ENCODE measurements around the gene CTNND2. TPM values are rescaled to one million over a fixed set of nuclear protein-coding genes. Genes with fewer than 3 reads are reported as not detected.

Gene CTNND2
- total and polyA plus RNA-seq, 5 experiments from 2014 or later = not detected

DNA sequence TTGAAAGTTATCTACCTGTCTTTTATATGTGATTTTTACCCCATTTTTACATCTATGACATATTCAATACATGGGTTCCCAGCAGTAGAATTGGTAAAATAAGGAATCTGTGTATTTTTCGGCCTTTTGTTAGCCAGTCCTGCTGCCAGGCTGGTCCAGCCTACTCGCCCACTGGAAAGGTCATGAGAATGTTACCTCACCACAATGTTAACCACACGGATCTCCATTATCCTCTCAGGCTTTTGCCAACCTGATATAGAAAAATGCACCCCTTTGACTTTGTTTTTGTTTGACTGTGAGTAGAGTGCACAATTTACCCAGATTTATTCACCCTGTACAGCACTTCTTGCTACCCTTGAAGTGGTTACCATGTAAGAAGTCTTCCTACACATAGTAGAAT lies 167.2 kb downstream of the CTNND2 start:
- Mint-ChIP-seq H3K4me3 (no peak overlapping the region), H3K27me3 (peaks cover 0 to 3% (median 0%) of the 10 kb centered on the region in 5 donors), H3K36me3 (no peaks in the 10 kb centered on the region), H3K9me3 (peaks cover 0 to 19% (median 4%) of the 10 kb centered on the region in 9 donors), H3K27ac (no peak overlapping the region), H3K4me1 (no peaks in the 10 kb centered on the region)
- ATAC-seq (no peak), DNase-seq (no peak)
- POLR2A ChIA-PET = no interaction called here

GRCh38 chr5:11734369-11734768 lies 169.9 kb downstream of the CTNND2 start:
- POLR2A ChIA-PET = no interaction called here
- no peaks in the 10 kb centered on the region for H3K4me1 Mint-ChIP-seq
- no peak for ATAC-seq

GRCh38 chr5:11733840-11734192 lies 170.4 kb downstream of the CTNND2 start:
- no peak for ATAC-seq
- DNase-seq = no peak
- Mint-ChIP-seq H3K9me3 (peaks cover 0 to 6% (median 2%) of the 10 kb centered on the region in 9 donors), H3K27ac (no peak overlapping the region), H3K4me1 (no peaks in the 10 kb centered on the region), H3K4me3 (no peak overlapping the region), H3K27me3 (peaks cover 0 to 3% (median 0%) of the 10 kb centered on the region in 5 donors), H3K36me3 (no peaks in the 10 kb centered on the region)
- POLR2A ChIA-PET = no interaction called here

More at GRCh38 chr5:11734369-11734768, 169.9 kb downstream of the CTNND2 start:
- H3K27ac Mint-ChIP-seq = no peak overlapping the region
- no peaks in the 10 kb centered on the region for H3K36me3 Mint-ChIP-seq
- peaks cover 0 to 11% (median 3%) of the 10 kb centered on the region in 9 donors for H3K9me3 Mint-ChIP-seq
- no peak for DNase-seq
- H3K27me3 Mint-ChIP-seq = peaks cover 0 to 3% (median 0%) of the 10 kb centered on the region in 5 donors
- no peak overlapping the region for H3K4me3 Mint-ChIP-seq

DNA sequence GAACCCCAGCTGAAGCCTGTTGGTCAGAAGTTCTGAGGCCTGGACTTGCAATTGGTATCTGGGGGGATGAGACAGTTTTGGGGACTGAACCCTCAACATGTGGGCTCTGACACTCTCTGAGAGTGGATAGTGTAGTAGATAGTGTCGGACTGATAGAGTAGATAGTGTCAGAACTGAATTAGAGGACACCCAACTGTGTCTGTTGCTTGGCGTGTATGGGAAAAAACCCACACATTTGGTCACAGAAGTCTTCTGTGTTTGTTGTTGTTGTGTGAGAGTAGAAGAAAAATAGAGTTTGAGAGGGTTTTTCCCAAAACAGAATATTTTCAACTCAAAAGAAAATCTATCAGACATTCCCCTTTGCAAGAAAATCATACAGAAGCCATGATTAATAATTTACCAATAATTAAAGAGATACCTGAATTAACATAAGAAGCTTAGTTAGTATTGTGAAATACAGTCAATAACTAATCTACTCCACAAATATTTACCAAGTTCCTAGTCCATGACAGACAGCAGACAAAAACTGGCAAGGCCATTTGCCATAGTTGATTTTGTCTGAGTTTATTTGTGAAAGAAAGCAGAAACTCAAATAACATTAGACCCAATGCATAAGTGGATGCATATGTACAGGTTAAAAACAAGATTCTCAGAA lies 170.9 kb downstream of the CTNND2 start:
- DNase-seq (no peak), ATAC-seq (no peak)
- no peak overlapping the region for H3K27ac Mint-ChIP-seq
- H3K4me1 Mint-ChIP-seq = no peaks in the 10 kb centered on the region
- H3K36me3 Mint-ChIP-seq = no peaks in the 10 kb centered on the region
- peaks cover 0 to 3% (median 0%) of the 10 kb centered on the region in 9 donors for H3K9me3 Mint-ChIP-seq
- no peak overlapping the region for H3K4me3 Mint-ChIP-seq
- POLR2A ChIA-PET = no interaction called here
- peaks cover 0 to 3% (median 0%) of the 10 kb centered on the region in 5 donors for H3K27me3 Mint-ChIP-seq

DNA sequence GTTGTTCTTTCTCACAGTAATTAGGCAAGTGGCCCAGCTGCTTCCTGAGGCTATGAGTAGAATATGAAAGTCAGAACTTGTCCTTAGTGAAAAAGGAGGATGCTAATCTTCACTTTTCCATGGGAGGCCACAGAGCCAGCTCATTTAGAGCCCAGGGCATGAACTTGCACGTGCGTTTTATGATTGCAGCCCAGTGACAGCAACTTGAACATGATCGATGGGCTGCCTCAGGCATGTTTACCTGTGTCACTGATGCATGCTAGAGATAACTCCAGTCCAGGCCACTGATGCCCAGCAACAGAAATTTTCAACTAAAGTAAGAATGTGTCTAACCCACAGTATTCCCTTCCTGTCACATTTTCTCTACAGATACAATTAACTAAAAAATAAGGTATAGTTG lies 179.3 kb downstream of the CTNND2 start:
- Mint-ChIP-seq H3K9me3 (peaks cover 0 to 2% (median 0%) of the 10 kb centered on the region in 9 donors), H3K27ac (no peak overlapping the region), H3K36me3 (no peaks in the 10 kb centered on the region), H3K27me3 (peaks cover 0 to 2% (median 0%) of the 10 kb centered on the region in 5 donors), H3K4me3 (no peak overlapping the region), H3K4me1 (no peaks in the 10 kb centered on the region)
- DNase-seq = no peak
- POLR2A ChIA-PET = no interaction called here
- no peak for ATAC-seq

DNA sequence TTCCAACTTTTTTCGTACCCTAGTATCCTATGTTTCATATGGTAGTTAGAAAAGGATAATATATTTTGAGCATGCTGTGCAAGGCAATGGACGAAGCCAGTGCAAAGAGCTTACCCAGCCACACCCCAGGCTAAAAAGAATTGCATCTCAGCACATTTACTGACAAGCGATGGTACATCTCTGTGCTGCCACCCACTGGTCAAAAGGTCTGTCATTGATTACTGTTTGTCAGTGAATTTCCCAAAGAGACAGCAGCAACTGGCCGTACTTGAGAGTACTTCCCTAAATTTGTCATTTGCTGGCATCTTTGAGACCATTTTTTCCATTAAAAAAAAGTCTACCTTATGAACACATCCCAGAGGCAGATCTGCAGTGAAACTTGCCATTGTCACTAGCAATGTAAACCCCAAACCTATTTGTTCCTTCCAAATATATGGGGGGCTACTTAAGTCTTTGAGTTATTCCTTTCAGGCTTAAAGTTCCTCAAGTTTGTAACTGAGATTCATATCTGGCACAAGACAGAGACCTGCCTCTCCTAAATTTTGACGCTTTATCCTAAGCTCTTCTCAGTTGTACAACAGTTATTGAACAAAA lies 184.3 kb downstream of the CTNND2 start:
- DNase-seq = no peak
- Mint-ChIP-seq H3K36me3 (no peaks in the 10 kb centered on the region), H3K27ac (no peak overlapping the region), H3K4me1 (no peaks in the 10 kb centered on the region), H3K9me3 (peaks cover 0 to 2% (median 0%) of the 10 kb centered on the region in 9 donors), H3K27me3 (no peaks in the 10 kb centered on the region), H3K4me3 (no peak overlapping the region)
- ATAC-seq = no peak
- POLR2A ChIA-PET = no interaction called here

DNA sequence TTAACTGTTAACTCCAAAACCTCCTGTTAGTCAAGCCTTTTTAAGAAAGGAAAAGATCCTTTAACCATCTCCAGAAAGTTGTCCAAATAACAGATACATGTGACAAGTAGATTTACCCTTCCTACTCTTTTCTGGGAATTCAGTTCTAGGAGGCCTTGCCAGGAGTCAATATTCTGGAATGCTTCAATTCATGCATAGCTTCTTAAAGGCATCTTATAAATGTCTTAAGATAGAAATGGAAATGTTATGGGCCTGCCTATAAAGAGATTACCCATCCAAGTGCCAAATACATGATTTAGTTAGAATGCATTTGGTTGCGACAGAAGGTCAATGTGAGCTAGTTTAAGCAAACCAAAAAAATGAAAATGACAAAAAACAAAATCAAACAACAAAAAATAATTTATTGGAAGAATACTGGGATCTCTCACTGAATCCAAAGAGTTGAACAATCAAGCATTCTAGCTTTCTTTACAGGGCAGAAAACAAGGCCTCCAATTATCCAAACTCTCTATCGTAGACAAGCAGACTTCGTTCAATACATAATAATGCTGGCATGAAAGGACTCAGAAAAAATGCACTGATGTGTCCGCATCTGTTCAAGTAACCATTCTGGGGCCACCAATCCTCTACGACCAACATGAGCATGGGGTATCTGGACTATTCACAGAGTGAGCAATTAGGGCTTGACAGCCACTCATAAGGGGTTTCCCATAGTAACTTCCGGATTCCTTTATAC lies 188.6 kb downstream of the CTNND2 start:
- H3K9me3 Mint-ChIP-seq = peaks cover 0 to 1% (median 0%) of the 10 kb centered on the region in 9 donors
- DNase-seq (no peak), ATAC-seq (no peak)
- H3K36me3 Mint-ChIP-seq = no peaks in the 10 kb centered on the region
- no peaks in the 10 kb centered on the region for H3K27me3 Mint-ChIP-seq
- H3K4me3 Mint-ChIP-seq = no peak overlapping the region
- H3K27ac Mint-ChIP-seq = no peak overlapping the region
- POLR2A ChIA-PET = no interaction called here
- H3K4me1 Mint-ChIP-seq = no peaks in the 10 kb centered on the region

- H3K36me3 Mint-ChIP-seq = no peaks in the 10 kb centered on the region
Observed at GRCh38 chr5:11711932-11712331, 192.3 kb downstream of the CTNND2 start.

DNA sequence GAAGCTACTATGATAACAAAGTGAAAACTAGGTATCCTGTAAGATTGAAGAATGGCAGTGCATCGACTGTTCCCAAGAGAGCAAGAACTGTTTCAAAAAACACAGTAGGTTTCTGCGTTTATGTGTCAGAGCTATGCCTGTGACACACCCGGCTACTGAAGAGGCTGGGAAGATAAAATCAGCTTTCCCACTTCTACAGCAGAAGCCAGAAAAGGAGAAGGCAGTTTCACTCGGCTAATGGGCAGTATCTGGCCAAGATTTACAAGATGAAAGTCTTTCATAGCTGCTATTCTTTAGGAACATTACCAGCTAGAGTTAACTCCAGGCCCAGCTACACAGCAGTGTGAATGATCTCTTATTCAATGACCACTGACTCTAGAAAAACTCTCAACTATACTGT lies 195.2 kb downstream of the CTNND2 start:
- ATAC-seq (no peak), DNase-seq (no peak)
- Mint-ChIP-seq H3K9me3 (peaks cover 0 to 1% (median 0%) of the 10 kb centered on the region in 9 donors), H3K4me1 (no peaks in the 10 kb centered on the region), H3K36me3 (no peaks in the 10 kb centered on the region), H3K27me3 (no peaks in the 10 kb centered on the region), H3K4me3 (no peak overlapping the region), H3K27ac (no peak overlapping the region)
- POLR2A ChIA-PET = no interaction called here

More at GRCh38 chr5:11711932-11712331, 192.3 kb downstream of the CTNND2 start:
- POLR2A ChIA-PET = no interaction called here
- Mint-ChIP-seq H3K4me3 (no peak overlapping the region), H3K4me1 (no peaks in the 10 kb centered on the region), H3K27ac (no peak overlapping the region), H3K27me3 (no peaks in the 10 kb centered on the region), H3K9me3 (peaks cover 0 to 3% (median 0%) of the 10 kb centered on the region in 9 donors)
- DNase-seq (no peak), ATAC-seq (no peak)

DNA sequence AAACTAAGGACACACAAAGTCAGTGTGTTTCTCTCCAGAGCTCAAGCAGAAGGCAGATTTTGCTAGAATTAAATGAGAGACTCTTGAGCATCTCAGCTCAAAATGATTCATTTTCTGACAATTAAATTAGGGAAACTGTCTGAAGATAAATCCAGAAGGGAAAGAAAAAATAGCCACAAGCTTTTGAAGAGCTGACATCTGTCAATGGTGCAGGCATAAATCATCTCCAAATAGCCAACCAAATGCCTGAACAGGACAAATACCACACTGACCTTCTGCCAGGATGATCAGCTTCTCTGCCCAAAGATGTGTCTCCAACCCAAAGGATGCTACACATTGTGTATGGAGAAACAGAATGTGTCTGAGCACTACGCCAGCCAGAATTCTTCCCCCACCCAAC lies 199.3 kb downstream of the CTNND2 start:
- ATAC-seq (no peak), DNase-seq (no peak)
- Mint-ChIP-seq H3K9me3 (no peaks in the 10 kb centered on the region), H3K4me1 (no peaks in the 10 kb centered on the region), H3K36me3 (no peaks in the 10 kb centered on the region), H3K4me3 (no peak overlapping the region), H3K27me3 (no peaks in the 10 kb centered on the region), H3K27ac (no peak overlapping the region)
- POLR2A ChIA-PET = no interaction called here

DNA sequence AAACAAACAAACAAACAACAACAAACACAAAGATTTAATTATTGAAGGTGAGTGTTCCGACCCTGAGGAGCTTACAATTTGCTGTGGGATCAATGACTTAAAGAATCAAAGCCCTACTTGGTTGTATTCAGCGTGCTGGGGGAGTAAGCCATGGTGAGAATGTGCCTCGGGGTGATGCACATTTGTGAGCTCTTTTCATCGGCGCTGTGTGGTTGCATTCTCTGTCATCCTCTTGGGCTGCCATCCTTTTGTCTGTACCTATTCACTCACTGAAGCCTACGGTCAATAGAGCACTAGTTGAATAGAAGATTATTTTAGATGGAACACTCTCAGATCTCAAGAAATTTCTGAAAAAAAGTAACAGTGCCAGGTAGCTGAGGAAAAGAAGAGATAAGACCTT lies 203.9 kb downstream of the CTNND2 start:
- POLR2A ChIA-PET = no interaction called here
- Mint-ChIP-seq H3K27ac (no peak overlapping the region), H3K9me3 (no peaks in the 10 kb centered on the region), H3K4me1 (no peaks in the 10 kb centered on the region), H3K36me3 (no peaks in the 10 kb centered on the region), H3K4me3 (no peak overlapping the region), H3K27me3 (no peaks in the 10 kb centered on the region)
- no peak for ATAC-seq
- DNase-seq = no peak

DNA sequence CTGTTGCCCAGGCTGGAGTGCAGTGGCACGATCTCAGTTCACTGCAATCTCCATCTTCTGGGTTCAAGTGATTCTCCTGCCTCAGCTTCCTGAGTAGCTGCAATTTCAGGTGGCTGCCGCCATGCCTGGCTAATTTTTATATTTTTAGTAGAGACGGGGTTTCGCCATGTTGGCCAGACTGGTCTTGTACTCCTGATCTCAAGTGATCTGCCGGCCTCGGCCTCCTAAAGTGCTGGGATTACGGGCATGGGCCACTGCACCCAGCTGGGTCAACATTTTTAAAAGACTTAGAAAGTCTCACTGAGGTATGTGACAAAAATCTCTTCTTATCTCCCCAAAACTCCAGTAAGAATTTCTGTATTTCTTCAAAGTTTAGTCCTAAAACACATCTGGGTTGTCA lies 211.6 kb downstream of the CTNND2 start:
- H3K27me3 Mint-ChIP-seq = no peaks in the 10 kb centered on the region
- POLR2A ChIA-PET = no interaction called here

GRCh38 chr5:11687498-11687897 lies 216.7 kb downstream of the CTNND2 start:
- no peak for DNase-seq
- POLR2A ChIA-PET = no interaction called here
- H3K27me3 Mint-ChIP-seq = no peaks in the 10 kb centered on the region
- peaks cover 0 to 4% (median 0%) of the 10 kb centered on the region in 9 donors for H3K9me3 Mint-ChIP-seq
- ATAC-seq = no peak
- H3K4me3 Mint-ChIP-seq = no peak overlapping the region
- H3K36me3 Mint-ChIP-seq = no peaks in the 10 kb centered on the region
- H3K27ac Mint-ChIP-seq = no peak overlapping the region
- H3K4me1 Mint-ChIP-seq = no peaks in the 10 kb centered on the region

More for the DNA sequence above, 211.6 kb downstream of the CTNND2 start:
- DNase-seq = no peak
- Mint-ChIP-seq H3K9me3 (peaks cover 0 to 4% (median 0%) of the 10 kb centered on the region in 9 donors), H3K4me3 (no peak overlapping the region), H3K4me1 (no peaks in the 10 kb centered on the region), H3K36me3 (no peaks in the 10 kb centered on the region), H3K27ac (no peak overlapping the region)
- ATAC-seq = no peak
